HG03565 (cell line): Measurements from ENCODE around the gene HLF.

Source experiments
- ATAC-seq: cut with Tn5 transposase; IDR thresholded peaks from one replicate; pipeline ENCODE4 v1.9.1; 2021; ENCODE audit warnings: mild to moderate bottlenecking, moderate library complexity; ENCODE audit not compliant: unreplicated experiment

Gene HLF

DNA sequence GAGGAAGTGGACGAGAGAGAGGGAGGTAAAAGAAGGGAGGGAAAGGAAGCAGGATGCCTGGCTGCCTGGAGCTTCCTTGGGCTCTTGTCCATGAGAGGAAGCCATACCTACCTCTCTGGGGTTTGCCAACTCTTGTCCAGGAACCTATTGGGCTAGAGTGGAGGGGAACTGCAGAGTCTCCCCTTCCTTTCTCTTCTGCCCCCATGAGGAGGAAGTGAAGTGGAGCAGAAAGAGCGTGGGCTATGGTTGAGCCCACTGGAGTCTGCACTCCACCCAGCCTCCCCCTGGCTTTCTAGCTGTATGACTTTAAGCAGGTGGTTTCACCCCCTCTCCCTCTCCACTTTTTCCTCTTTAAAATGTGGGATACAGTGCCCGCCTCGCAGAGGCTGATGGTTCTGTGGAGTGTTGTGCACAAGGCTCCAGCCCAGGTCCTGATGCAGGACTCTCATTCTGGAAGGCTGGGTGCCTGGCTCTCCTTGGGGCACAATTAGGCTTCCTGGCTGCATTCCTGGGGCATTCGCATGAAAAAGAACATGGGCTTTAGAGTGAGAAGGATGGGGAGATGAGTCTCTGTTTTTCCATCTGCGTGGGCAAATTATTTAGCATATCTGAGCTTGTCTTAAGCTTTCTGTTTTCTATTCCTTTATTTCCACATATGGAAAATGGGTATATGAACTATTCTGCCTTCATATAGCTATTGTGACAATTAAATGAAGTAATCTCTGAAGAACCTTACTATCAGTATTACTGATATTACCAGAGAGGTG is 40.7 kb downstream of the HLF start:
- no peak for ATAC-seq

DNA sequence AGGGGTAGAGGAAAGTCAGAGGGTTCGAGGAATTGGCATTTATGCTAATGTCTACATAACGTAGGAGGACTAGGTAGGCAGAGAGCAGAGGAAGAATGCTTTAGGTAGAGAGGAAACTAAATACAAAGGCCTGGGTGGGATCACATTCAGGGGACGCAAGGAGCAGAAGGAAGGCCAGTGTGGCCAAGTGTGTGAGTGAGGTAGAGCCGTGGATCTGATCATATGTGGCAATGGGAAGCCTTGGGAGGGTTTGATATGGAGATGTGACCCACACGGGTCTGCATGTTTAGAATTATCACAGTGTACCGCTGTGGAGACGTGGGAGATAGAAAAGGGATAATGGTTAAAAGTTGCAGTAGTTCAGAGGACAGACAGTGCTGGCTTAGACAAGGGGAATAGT is 43.1 kb downstream of the HLF start:
- ATAC-seq: no peak

DNA sequence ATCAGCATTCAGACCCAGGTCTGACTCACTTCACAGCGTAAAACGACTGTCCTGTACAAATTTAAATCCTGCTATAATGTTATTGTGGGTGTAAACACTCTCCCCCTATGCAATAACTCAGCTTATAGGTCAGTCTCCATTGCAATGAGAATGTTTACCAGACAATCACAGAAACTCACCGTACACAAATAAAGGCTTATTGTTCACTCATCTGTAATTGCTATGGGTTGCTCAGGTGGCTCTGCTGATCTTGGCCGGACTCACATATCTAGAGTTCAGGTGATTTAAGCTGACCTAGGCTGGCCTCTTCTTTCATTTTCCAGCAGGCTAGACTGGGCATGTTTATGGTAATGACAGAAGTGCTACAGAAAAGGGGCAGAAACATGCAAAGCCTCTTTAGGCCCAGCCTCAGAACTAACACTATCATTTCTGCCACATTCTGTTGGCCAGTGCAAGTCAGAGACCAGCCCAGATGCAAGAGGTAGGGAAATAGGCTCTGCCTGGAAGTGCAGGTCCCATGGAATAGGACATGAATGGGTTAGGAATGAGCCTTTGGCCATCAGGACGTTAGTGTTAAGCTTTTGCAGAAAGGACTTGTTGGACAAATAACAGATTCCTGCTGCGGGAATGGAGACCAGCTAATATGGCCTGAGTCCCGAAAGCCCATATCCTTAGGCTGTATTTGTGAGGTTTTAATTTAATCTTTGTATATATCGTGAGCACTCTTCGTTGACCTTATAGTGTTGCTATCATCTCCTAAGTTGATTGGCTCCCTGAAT is 44.0 kb downstream of the HLF start:
- no peak for ATAC-seq

DNA sequence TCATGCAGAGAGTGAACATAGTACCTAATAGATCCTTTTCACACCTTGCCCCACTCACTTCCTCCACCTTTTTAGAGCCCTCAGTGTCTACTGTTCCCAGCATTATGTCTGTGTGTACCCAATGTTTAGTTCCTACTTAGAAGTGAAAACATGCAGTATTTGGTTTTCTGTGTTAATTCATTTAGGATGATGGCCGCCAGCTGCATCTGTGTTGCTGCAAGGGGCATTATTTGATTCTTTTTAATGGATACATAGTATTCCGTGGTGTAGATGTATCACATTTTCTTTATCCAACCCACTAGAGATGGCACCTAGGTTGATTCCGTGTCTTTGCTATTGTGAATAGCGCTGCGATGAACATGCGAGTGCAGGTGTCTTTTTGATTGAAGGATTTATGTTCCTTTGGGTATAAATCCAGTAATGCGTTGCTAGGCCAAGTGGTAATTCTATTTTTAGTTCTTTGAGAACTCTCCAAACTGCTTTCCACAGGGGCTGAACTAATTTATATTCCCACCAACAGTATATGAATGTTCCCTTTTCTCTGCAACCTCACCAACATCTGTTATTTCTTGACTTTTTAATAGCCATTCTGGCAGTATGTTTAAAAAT is 47.1 kb downstream of the HLF start:
- ATAC-seq: no peak

DNA sequence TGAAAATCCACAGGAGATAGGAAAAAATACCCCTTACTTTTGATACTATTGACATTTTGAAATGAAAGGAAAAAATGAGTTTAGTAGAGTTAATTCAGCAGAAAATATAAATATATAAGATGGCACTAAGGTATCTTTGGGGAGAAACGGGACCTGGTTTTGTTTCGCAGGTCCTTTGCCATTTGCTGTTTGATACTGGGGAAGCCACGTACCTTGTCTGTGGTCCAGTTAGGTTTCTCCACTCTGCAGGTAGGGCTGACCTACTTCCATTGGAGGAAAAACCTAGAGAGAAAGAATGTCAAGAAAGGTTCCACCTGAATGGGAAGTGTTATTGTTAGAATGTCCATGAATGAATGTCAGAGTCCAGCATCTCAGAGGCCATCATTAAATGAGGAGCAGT is 48.1 kb downstream of the HLF start:
- no peak for ATAC-seq

DNA sequence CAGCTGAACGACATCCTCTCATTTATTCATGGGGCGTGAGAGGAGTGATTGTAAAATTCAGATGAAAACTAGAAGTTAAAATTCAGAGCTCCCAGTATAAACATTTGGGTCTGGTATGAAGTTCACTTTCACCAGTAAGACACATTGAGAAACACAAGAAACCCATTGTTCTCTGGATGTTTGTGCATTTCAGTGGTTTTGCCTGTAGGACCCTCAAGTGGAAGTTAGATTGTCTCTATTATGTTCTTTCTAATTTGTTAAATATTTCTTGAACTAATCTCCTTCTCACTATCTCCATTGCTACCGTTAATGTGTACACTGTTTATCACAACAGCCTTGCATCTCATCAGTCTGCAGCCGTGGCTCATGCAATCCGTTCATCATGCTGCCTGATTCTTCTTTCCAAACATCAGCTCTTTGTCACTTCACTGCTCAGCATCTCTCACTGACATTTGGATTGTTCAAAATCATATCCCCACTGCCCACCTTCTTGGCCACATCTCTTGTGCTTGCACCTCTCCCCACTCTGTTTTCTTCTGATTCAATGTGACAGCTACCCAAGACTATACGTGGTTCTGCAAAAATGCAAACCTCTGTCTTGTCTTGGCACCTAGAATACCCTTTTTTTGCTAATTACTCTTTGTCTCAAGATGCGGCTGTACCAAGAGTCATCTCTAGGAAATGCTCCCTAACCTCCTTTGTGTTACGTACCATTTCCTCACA is 49.5 kb downstream of the HLF start:
- no peak for ATAC-seq

DNA sequence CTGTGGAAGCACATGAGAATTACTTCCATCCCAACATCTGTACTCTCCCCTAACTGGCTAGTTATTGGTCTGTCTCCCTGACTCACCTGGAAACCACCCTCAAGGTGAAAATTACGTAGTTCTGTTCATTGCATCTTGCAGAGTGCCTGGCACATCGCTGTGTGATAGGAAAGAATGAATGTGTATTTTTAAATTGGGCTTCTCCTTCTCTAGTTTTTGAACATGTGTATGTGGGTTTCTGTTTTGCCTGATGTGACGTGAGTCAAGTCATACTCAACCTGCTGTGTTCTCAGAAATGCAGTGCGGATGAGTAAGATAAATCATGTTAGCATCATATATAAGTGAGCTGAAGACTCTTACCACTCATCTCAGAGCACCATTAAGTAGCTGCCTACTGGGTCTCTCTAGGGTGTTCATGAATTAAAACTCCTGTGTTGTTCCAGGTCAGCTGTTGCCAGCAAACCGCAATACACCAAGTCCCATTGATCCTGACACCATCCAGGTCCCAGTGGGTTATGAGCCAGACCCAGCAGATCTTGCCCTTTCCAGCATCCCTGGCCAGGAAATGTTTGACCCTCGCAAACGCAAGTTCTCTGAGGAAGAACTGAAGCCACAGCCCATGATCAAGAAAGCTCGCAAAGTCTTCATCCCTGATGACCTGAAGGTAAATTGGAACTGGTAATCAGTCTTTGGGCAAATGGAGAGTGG is 50.2 kb downstream of the HLF start:
- ATAC-seq: no peak

DNA sequence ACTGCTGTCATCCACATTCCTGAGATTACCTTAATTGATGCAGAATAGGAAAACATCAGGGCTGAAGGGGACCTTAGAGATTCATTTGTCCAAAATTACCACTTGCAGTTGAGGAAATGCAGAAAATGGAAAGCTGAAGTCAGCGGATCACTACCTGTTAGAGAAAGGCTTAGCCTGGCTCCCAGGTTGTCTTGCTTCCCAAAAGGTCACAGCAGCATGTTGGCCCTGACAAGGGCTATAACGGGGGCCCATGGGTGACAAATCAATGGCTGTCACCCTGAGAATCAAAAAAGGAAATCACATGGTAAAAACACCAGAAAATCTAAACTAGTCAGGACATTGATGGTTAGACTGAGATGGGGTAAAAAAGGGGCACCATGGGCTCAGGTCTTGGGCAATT is 51.7 kb downstream of the HLF start:
- ATAC-seq: no peak

DNA sequence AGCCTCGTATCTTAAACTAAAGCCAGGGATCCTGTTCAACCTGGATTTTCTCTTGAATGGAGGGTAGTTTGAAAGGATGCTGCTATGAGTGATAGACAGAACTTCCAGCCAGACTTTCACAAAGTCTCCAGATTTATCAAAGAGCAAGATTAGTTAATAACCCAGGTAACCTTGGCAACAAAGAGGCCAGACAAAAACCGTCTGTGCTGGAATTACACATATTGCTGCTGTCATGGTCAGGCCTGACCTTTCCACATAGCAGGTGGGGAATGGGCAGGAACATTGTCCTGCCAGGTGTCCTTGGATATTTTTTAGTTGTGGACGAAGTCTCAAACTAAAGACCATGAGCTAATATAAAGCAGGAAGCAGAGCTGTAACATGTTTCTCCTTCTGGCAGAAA is 52.5 kb downstream of the HLF start:
- no peak for ATAC-seq

DNA sequence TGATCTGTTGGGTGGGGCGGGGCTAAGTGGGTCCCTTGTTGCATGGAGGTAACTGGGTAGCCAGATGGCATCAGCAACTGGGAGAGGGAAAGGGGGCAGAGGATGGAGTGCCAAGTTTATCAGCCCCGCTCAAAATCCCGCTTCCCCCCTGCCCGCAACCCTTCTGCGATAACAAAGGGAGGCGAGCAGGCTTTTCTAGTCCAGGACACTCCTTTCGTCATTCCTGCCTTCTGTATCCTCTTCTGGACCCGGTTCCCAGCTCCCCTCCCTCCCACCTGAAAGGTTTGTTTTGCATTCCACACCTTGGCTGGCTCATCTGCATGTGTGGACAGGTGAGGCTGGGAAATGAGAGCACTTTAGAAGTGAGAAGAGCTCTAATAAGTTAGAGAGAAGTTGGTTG is 53.3 kb downstream of the HLF start:
- ATAC-seq: no peak

DNA sequence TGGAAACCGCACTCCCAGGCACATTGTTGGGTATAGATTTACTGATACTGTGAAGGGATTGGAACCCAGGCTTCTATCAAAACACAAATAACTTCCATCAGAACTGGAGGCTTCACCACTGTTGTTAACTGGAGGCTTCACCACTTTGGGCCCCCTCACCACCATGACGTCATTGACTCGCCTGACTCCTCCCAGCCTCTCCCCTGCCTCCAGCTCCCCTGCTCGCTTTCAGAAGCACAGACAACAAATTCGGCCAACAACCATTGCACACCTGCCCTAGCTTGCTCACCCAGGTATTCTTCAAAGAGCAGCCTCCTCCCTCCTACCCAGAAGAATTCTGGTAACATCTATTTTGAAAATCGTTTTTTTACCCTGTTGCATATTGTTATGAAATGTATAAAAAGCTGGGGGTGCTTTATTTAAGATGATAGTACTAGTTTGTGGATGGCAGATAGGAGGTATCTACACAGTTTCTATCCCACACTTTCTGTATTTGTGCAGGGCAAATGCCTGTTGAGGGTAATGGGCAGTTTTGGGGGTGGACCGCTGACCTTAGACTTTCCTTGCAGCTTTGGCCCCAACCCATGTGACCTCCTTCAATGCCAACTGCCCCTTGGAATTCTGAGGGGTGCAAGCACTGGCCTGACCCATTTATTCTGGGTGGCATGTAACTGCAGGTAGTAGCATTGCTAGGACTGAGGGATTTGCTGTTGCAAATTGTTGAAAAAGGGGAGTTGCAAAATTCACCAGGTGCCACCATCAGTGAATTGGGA is 54.1 kb downstream of the HLF start:
- ATAC-seq: no peak

DNA sequence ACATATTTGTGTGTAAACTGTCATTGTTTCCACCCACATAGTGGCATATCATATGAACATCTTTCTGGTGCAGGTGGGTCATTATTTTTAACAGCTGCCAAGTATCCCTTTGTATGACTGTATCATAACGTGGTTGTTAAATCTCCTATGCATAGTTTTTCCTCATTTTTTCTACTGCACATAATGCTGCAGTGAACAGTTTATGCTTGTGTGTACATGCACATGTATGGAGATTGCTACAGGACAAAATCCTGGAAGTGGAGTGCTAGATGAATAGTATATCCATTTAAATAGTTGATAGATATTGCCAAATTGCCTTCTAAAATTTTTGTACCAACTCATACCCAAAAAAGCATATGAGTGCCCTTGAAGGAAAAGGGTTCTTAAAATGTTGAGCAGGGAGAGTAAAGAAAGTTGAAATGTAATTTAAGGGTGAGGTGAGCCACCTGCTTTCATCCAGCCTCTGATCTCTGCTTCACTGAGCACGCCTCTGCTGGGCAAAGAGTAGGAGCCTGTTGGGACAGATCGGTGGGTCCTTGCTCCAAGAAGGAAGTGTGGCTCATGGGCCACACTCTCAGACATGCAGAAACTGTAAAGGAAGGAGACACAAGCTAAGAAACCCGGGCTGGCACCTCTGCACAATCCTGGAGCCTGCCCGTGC is 55.3 kb downstream of the HLF start:
- no peak for ATAC-seq

DNA sequence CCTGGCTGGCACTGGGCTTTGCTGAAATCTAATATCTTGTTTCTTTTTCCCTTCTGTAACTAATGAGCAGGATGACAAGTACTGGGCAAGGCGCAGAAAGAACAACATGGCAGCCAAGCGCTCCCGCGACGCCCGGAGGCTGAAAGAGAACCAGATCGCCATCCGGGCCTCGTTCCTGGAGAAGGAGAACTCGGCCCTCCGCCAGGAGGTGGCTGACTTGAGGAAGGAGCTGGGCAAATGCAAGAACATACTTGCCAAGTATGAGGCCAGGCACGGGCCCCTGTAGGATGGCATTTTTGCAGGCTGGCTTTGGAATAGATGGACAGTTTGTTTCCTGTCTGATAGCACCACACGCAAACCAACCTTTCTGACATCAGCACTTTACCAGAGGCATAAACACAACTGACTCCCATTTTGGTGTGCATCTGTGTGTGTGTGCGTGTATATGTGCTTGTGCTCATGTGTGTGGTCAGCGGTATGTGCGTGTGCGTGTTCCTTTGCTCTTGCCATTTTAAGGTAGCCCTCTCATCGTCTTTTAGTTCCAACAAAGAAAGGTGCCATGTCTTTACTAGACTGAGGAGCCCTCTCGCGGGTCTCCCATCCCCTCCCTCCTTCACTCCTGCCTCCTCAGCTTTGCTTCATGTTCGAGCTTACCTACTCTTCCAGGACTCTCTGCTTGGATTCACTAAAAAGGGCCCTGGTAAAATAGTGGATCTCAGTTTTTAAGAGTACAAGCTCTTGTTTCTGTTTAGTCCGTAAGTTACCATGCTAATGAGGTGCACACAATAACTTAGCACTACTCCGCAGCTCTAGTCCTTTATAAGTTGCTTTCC is 56.0 kb downstream of the HLF start:
- no peak for ATAC-seq

DNA sequence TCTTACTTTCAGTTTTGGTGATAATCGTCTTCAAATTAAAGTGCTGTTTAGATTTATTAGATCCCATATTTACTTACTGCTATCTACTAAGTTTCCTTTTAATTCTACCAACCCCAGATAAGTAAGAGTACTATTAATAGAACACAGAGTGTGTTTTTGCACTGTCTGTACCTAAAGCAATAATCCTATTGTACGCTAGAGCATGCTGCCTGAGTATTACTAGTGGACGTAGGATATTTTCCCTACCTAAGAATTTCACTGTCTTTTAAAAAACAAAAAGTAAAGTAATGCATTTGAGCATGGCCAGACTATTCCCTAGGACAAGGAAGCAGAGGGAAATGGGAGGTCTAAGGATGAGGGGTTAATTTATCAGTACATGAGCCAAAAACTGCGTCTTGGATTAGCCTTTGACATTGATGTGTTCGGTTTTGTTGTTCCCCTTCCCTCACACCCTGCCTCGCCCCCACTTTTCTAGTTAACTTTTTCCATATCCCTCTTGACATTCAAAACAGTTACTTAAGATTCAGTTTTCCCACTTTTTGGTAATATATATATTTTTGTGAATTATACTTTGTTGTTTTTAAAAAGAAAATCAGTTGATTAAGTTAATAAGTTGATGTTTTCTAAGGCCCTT is 56.8 kb downstream of the HLF start:
- no peak for ATAC-seq

DNA sequence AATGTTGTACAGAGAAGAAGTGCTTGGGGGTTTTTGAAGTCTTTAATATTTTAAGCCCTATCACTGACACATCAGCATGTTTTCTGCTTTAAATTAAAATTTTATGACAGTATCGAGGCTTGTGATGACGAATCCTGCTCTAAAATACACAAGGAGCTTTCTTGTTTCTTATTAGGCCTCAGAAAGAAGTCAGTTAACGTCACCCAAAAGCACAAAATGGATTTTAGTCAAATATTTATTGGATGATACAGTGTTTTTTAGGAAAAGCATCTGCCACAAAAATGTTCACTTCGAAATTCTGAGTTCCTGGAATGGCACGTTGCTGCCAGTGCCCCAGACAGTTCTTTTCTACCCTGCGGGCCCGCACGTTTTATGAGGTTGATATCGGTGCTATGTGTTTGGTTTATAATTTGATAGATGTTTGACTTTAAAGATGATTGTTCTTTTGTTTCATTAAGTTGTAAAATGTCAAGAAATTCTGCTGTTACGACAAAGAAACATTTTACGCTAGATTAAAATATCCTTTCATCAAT is 57.8 kb downstream of the HLF start:
- no peak for ATAC-seq

DNA sequence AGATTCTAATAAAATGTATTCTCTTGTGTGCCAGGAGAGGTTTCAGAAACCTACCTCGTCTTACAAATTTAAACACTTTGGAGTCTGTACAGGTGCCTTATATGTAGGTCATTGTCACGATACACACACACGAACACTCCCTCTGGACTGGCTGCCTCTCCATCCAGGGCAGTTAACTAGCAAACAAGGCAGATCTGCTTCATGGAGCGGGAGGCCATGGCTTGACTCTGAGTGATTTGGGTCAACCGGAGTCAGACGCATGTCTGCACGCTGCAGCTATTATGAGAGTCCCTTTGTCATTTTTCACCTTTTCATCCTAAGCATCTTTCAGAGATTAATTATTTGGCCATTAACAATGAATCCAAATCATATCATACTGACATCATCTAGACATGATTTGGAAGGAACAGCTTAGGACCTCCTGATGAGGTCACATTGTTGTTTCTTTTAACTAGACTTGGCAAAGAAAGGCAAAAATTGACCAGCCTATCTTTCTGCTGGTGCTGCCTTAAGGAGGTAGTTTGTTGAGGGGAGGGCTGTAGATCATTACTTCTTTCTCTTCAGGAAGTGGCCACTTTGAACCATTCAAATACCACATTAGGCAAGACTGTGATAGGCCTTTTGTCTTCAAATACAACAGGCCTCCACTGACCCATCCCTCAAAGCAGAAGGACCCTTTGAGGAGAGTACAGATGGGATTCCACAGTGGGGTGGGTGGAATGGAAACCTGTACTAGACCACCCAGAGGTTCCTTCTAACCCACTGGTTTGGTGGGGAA is 58.9 kb downstream of the HLF start:
- ATAC-seq: no peak

DNA sequence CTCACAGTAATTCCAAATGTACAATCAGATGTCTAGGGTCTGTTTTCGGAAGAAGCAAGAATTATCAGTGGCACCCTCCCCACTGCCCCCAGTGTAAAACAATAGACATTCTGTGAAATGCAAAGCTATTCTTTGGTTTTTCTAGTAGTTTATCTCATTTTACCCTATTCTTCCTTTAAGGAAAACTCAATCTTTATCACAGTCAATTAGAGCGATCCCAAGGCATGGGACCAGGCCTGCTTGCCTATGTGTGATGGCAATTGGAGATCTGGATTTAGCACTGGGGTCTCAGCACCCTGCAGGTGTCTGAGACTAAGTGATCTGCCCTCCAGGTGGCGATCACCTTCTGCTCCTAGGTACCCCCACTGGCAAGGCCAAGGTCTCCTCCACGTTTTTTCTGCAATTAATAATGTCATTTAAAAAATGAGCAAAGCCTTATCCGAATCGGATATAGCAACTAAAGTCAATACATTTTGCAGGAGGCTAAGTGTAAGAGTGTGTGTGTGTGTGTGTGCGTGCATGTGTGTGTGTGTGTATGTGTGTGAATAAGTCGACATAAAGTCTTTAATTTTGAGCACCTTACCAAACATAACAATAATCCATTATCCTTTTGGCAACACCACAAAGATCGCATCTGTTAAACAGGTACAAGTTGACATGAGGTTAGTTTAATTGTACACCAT is 59.7 kb downstream of the HLF start:
- ATAC-seq: no peak
